ENCODE results near the gene CATSPER3.

Gene CATSPER3

DNA sequence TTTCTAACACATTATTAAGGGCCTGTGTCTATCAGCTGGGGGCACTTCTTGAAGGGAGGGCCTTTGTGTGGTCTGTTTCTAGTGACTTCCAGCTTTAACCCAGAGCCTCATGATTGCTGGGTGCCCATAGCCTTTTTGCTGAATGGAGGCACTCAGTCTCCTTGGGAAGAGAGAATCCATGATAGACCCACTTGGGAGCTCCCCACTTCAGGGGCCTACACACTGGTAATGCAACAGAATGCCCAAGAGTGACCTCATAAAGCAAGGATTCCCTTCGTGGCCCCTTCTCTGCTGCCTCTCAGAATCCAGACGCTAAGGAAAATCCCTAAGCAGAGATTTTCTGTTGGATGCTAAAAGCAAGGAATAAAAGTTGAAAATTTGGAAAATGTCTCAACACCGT, at the start of gene CATSPER3:
Gene CATSPER3 (plus strand): TSS at position 301 of the 400 bp plus-strand sequence. CDS start 85 bp downstream, at position 386.
- no peak for DNase-seq

GRCh38 chr5:134918861-134919260, 48.8 kb upstream of the CATSPER3 start:
- DNase-seq: no peak

GRCh38 chr5:134920848-134921575, 46.7 kb upstream of the CATSPER3 start:
- DNase-seq: no peak

- DNase-seq: no peak
Observed at GRCh38 chr5:134932508-134932907, 35.2 kb upstream of the CATSPER3 start.

- DNase-seq: no peak
Observed at GRCh38 chr5:134934202-134934601, 33.5 kb upstream of the CATSPER3 start.

- no peak for DNase-seq
Observed at GRCh38 chr5:134935711-134936602, 31.8 kb upstream of the CATSPER3 start.

GRCh38 chr5:134937526-134937925, 30.2 kb upstream of the CATSPER3 start:
- DNase-seq: no peak

- DNase-seq: no peak
Observed at GRCh38 chr5:134938030-134938429, 29.7 kb upstream of the CATSPER3 start.

GRCh38 chr5:134939500-134939899, 28.2 kb upstream of the CATSPER3 start:
- DNase-seq: no peak

- no peak for DNase-seq
Observed at GRCh38 chr5:134943547-134943946, 24.2 kb upstream of the CATSPER3 start.

- no peak for DNase-seq
Observed at GRCh38 chr5:134944630-134945029, 23.1 kb upstream of the CATSPER3 start.

DNA sequence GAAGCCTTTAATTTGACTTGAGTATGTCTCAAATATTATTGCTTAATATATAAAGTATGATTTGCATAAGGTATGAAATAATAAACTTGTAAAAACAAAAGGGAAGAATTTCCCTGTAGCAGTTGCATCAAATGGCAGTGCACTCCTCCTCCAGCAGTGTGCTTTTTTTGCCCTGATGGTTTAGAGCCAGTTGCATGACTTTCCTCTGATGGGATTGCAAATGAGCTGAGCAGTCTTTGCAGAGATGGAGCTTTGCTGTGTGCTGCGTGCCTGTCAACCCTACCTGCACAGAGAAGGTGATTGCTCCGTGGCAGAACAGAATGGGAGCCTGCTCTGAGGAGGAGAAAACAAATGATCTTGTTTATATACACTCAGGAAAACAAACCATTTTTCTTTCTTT, 22.7 kb upstream of the CATSPER3 start:
- DNase-seq: no peak

DNA sequence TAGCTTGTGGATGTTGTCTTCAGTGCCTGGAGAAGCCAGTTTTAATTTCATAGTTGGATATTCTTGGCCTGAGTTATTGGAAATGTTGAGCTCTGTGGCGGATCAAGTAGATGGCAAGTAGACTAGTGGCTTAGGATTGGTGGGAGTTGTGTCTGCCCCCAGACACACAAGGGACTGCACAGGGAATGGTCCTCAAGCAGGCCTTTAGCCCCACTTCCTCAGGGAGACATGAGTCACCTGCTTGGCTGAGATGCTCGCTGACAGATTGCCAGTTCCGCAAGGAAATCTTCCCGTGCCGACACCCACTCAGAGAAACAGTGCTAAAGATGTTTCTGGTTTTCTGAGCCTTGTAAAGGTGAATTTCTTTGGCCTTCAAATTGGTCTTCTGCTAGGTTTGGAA, 18.8 kb upstream of the CATSPER3 start:
- DNase-seq: no peak

- DNase-seq: no peak
Observed at GRCh38 chr5:134949316-134949715, 18.4 kb upstream of the CATSPER3 start.

DNA sequence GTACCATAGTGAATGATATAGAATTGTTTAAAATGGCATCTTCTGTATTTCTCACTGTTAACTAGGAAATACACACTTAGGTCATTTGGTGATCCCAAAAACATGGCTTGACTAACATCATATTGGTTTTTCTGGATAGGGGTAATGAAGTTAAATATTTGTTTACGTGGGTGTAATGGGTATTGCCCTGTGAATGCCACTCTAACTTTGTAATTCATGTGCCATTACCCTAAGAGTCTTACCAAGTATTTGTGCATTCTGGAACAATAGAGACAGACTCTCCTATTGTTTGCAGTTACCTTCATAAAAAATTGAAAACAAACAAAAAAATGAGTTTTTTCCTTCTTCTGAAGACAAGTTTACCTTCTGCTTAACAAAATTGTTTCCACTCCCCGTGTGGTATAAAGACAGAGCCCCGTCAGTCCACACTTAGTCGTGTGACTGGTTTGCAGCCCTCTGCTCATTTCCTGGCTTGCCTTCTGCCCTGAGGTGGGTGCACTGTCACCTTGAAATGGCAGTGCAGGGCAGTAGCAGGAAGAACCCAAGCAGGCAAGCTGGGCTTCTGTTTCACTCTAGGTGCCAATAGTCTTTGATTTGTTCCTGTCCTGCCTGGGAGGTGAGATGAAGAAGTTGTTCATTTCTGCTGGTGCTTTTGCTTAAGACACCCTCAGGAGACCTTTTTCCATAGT, 9.6 kb upstream of the CATSPER3 start:
- no peak for DNase-seq

DNA sequence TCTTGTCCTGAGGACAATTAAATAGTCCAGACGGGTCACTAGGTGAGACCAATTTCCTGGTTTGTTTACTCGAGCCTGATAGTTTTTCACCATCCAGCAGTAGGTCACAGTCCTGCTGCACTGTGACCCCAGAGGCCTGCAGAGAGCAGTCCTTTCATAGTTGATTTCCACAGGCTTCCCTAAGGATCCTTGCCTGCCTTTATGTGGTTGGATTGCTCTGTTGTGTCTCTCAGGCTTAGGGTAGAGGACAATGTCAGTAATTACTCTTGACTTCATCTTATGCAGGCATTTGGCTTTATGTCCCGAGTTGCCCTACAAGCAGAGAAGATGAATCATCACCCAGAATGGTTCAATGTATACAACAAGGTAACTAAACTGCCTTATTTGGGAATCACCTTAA, 9.0 kb upstream of the CATSPER3 start:
- no peak for DNase-seq

DNA sequence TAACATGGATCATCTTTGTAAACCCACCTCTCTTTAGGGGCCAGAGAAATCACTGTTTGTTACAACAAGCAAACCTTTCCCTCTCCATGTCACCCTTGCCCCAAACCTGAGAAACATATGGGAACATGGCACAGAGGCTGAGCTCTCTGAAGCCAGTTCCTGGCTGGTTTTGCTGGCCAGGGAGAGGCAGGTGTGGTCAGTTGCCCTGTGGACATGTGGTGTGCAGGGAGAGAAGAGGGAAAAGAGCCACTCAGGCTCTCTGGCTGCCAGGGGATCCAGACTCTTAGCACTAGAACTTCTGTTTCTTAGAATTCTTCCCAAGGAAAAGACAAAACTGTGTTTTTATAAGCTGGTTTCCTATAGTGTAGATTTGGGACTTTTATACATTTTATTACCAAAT, 4.6 kb upstream of the CATSPER3 start:
- DNase-seq: no peak

GRCh38 chr5:134964359-134965270, 3.1 kb upstream of the CATSPER3 start:
- DNase-seq: peak; percentile 1

DNA sequence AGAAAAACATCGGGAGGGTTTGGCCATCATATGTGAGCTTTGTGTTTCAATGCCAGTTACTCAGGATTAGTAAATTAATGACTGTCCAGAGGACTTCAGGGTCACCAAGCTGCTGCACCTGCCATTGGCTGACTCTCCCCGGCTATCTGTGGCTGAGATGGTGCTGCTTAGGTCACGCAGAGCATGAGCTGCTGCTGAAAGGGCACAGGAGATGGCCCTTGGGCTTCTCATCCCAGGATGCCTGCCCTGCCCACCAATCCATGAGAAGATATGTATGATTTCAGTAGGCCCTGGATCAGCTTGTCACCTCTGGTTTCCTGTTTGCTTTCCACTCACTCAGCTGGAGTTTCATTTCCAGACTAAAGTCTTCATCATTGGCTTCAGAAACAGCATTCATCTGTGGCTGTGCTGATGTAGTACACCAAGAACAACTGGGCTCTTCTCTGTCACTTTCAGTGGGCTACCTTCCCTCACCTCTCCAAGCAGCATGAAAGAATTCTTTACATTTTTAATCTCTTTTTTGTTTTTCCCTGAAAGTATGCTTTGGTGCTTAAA, 2.4 kb upstream of the CATSPER3 start:
- DNase-seq: no peak

- no peak for DNase-seq
Observed at GRCh38 chr5:134968055-134968454, 348 bp downstream of the CATSPER3 start.

DNA sequence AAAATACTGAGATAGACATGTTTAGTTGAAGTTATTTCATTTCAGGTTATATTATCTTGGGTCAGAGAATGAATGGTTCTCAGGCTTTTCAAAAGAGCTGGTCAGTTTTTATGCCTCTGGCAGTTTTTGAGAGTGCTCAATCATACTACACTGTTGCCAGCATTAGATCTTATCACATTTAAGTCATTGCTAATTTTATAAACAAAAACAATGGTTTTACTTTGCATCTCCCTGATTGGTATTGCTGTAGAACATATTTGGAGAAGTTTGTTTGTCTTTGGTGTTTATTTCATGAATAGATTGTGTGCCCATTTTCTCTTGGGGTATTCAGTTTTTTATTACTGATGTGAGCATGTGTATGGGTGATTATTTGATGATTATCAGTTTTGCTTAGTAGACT, 1.5 kb downstream of the CATSPER3 start:
- no peak for DNase-seq

DNA sequence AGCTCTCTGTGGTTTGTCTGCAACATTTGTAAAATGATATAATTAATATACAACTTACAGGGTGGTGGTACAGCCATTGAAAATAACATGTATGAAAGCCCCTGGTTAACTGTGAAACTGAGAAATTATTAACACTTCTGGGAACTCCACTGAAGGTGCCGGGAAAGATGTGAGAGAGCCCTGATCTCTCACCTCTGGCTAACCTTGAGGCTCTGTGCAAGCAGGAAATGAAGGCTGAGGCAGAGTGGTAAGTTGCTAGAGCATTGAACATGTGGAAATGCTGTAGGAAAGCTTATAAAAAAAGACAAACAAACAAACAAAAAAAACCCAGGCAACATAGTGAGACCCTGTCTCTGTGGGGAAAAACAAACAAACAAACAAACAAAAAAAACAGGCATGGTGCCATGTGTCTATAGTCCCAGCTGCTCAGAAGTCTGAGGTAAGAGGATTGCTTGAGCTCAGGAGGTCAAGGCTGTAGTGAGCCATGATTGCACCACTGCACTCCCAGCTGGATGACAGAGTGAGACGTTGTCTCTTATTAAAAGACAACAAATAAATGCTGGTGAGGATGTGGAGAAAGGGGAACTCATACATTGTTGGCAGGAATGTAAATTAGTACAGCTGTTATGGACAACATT, 7.5 kb downstream of the CATSPER3 start:
- no peak for DNase-seq

All from activated T-cell treated with anti-CD3 and anti-CD28 coated beads for 4 hours (primary cell).